ENCODE data around the gene GAL.

DNA sequence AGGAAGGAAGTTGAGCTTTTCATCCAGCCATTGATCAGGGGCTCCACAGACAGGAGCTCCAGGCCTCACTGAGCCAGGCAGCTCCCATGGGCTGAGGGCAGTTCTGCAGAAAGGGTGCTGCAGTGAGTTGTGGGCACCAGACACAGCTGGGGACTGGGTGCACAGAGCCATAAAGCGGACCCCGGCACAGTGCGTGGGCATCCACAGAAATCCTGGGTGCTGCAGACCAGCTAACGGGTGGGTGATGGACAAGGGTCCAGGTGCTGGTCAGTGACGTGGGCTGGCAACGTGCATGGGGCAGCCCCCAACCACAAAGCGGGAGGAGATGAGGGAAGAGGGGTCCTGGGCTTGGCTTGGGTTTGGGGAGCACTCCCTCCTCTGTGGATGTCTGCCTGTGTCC is 19.4 kb upstream of the GAL start:
- TF ChIP-seq CTCF (IDR thresholded peaks at IDR 0.05) (no peak), POLR2A (IDR thresholded peaks at IDR 0.05) (no peak)

Data from heart left ventricle (tissue), 13 donors.